A549 (cell line): ENCODE data around the gene TRIM25. TPM values are rescaled to one million over a fixed set of nuclear protein-coding genes. Genes with fewer than 3 reads are reported as not detected.

ENCODE experiments used
- ATAC-seq, 2 experiments: fragments of 200-7000 bp in 1 of 2; fragments of >200 bp in 1 of 2; cut with Nextera tagmentation in 1 of 2; cut with Tn5 transposase in 1 of 2; 3 replicates each; pipeline versions ENCODE4 v1.8.0 to v1.9.1; 2018 to 2020; ENCODE audit warnings: mild to moderate bottlenecking in 1 of 2, moderate library complexity in 1 of 2
- CTCF ChIA-PET: fragments of 300-600 bp; sonication (Branson Sonifier 250); formaldehyde crosslinking; extraction: SDS; loops from one replicate; lab custom pipeline; 2021; ENCODE audit warnings: antibody characterized with exemption, inconsistent platforms; lab: Yijun Ruan, JAX
- POLR2A ChIA-PET: fragments of 350-600 bp; formaldehyde crosslinking; extraction: SDS; loops from one replicate; lab custom pipeline; 2021; ENCODE audit warnings: antibody characterized with exemption, inconsistent platforms; lab: Yijun Ruan, JAX
- DNase-seq, 2 experiments: peaks; one replicate each; pipeline versions ENCODE4 v3.0.0 to v3.0.0-alpha.2; 2011 to 2016; ENCODE audit warnings: low read depth in 1 of 2, low spot score in 1 of 2
- FAIRE-seq: peaks from 2 replicates; lab custom pipeline; 2011; peaks lifted over from hg19 to GRCh38; lab: Jason Lieb, UNC
- H3K27ac ChIP-seq, 2 experiments: fragments of >200 bp; sonication (Bioruptor Twin); formaldehyde crosslinking; 3 replicates each; pipeline ENCODE4 v1.5.1; 2016 to 2017
- H3K4me1 ChIP-seq: fragments of >200 bp; sonication (Bioruptor Twin); formaldehyde crosslinking; 3 replicates; pipeline ENCODE4 v1.6.1; 2016
- H3K4me2 ChIP-seq: fragments of >200 bp; sonication (Bioruptor Twin); formaldehyde crosslinking; 3 replicates; pipeline ENCODE4 v1.6.1; 2016
- H3K4me3 ChIP-seq: fragments of >200 bp; sonication (Bioruptor Twin); formaldehyde crosslinking; 3 replicates; pipeline ENCODE4 v1.5.1; 2016
- H3K9me3 ChIP-seq: fragments of >200 bp; sonication (Bioruptor Twin); formaldehyde crosslinking; 3 replicates; pipeline ENCODE4 v1.6.1; 2016
- CHD2 ChIP-seq: fragments of 150-350 bp; IDR thresholded peaks from 2 replicates; pipeline ENCODE4 v1.6.1; 2014; ENCODE audit warnings: low read length; ENCODE audit not compliant: partially characterized antibody
- CTCF ChIP-seq: fragments of >200 bp; sonication (Bioruptor Twin); formaldehyde crosslinking; IDR thresholded peaks from 3 replicates; pipeline ENCODE4 v1.5.1; 2016
- ESRRA ChIP-seq: fragments of 150-350 bp; IDR thresholded peaks from 2 replicates; pipeline ENCODE4 v1.6.1; 2014; ENCODE audit warnings: mild to moderate bottlenecking, low read length, borderline replicate concordance
- FOSL2 ChIP-seq, 2 experiments: fragments of 450-650 bp in 1 of 2; fragments of >200 bp in 1 of 2; sonication (Bioruptor Twin) in 1 of 2; formaldehyde crosslinking; IDR thresholded peaks; 2 replicates each; pipeline versions ENCODE4 v1.5.0 to v1.6.1; 2016 to 2020; ENCODE audit warnings: mild to moderate bottlenecking in 1 of 2, moderate library complexity in 1 of 2
- FOXS1 ChIP-seq: fragments of 250-450 bp; sonication (Bioruptor Pico); IDR thresholded peaks from 2 replicates; pipeline ENCODE4 v1.5.0; 2020; ENCODE audit warnings: mild to moderate bottlenecking, moderate library complexity
- GATA3 ChIP-seq: IDR thresholded peaks from 2 replicates; pipeline ENCODE4 v1.6.1; 2012; ENCODE audit warnings: borderline replicate concordance
- HES2 ChIP-seq: fragments of >200 bp; sonication (Bioruptor Twin); formaldehyde crosslinking; IDR thresholded peaks from 2 replicates; pipeline ENCODE4 v1.6.1; 2016
- HEYL ChIP-seq: fragments of 250-450 bp; sonication (Bioruptor Pico); IDR thresholded peaks from 2 replicates; pipeline ENCODE4 v1.8.0; 2021; ENCODE audit warnings: mild to moderate bottlenecking, moderate library complexity
- MAFK ChIP-seq: fragments of 450-650 bp; IDR thresholded peaks from 2 replicates; pipeline ENCODE4 v1.6.1; 2014; ENCODE audit not compliant: partially characterized antibody
- MAX ChIP-seq: IDR thresholded peaks from 2 replicates; pipeline ENCODE4 v1.6.1; 2012
- MAZ ChIP-seq: fragments of 150-350 bp; IDR thresholded peaks from 2 replicates; pipeline ENCODE4 v1.6.1; 2014; ENCODE audit warnings: antibody characterized with exemption, low read depth, low read length, borderline replicate concordance
- MYC ChIP-seq: IDR thresholded peaks from 2 replicates; pipeline ENCODE4 v1.6.1; 2012; ENCODE audit warnings: mild to moderate bottlenecking, inconsistent platforms, low read length, improper control_type of control experiment, borderline replicate concordance
- NFE2L2 ChIP-seq: fragments of 150-350 bp; conservative IDR thresholded peaks from 2 replicates; pipeline ENCODE4 v1.6.1; 2014; ENCODE audit warnings: low read length
- NPAS2 ChIP-seq: fragments of 250-450 bp; sonication (Bioruptor Pico); IDR thresholded peaks from 2 replicates; pipeline ENCODE4 v1.8.0; 2022; ENCODE audit warnings: mild to moderate bottlenecking, moderate library complexity, borderline replicate concordance
- NR3C1 ChIP-seq: fragments of >200 bp; sonication (Bioruptor Twin); formaldehyde crosslinking; IDR thresholded peaks from 3 replicates; pipeline ENCODE4 v1.6.1; 2017
- POLR2AphosphoS2 ChIP-seq: conservative IDR thresholded peaks from 2 replicates; pipeline ENCODE4 v1.6.1; 2012; ENCODE audit warnings: low read length, improper control_type of control experiment, inconsistent platforms
- RARB ChIP-seq: fragments of 250-450 bp; sonication (Bioruptor Pico); IDR thresholded peaks from 2 replicates; pipeline ENCODE4 v1.8.0; 2021; ENCODE audit warnings: mild to moderate bottlenecking, moderate library complexity
- SMC3 ChIP-seq: fragments of >200 bp; sonication (Bioruptor Twin); formaldehyde crosslinking; IDR thresholded peaks from 3 replicates; pipeline ENCODE4 v1.6.1; 2018; ENCODE audit warnings: inconsistent platforms
- WGBS: methylation state at CpG from one replicate; pipeline ENCODE4 v1.1.6; 2017; ENCODE audit errors: missing lambda C conversion rate; 5-methylcytosine and 5-hydroxymethylcytosine counted together
- polyA plus RNA-seq, 4 experiments: library from polyadenylated mRNA; depleted of rRNA in 3 of 4; stranded (reverse); fragments of >200 nt; fragmentation: RNase III in 1 of 4; extraction: RNeasy Plus Mini Kit Qiagen cat#74134 plus additional on column Dnase treatment in 1 of 4; gene quantifications; 2 replicates in 3 of 4; 3 replicates in 1 of 4; pipeline ENCODE4 v1.2.3, GENCODE V29; 2011 to 2017
- TF ChIP-seq, protein P1 (sequence below): IDR thresholded peaks from 2 replicates; pipeline ENCODE4 v1.6.1; 2012

Gene TRIM25
- polyA plus RNA-seq, 2 of the 4 experiments (the other 2 are of a cell fraction), result 38.3 to 65.4 TPM

DNA sequence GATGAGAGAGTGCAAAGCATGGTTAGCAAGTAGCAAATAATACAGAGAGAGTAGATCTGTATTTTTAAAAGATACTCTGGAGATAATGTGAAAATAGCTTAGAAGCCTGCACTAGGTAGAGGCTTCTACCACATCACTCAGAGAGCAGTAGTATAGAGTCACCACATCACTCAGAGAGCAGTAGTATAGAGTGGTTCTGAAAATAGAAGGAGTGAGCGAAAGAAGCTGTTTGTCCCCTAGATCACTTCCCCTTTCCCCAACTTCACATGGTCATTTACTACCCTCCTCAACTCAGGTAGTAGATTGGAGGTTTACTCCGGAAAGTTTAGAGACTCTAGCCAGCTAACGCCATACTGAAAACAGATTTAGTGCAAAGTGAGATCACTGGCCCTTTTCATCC is 62.8 kb downstream of the TRIM25 start:
- 72% methylated on average over 3 of the region's 3 CpGs for WGBS
- no peaks in the 10 kb centered on the region for H3K4me1 ChIP-seq
- no peaks in the 10 kb centered on the region for H3K9me3 ChIP-seq
- no peak overlapping the region for H3K27ac ChIP-seq
- CTCF ChIA-PET, result interaction anchor here (0.8 to 1.8 kb wide), 6 partner anchors 16 to 110 kb away, joined by 3 to 5 read pairs (median 4); partner anchors contain the start of gene COIL
- POLR2A ChIA-PET, result no interaction called here
- H3K4me3 ChIP-seq, result no peak overlapping the region
- H3K4me2 ChIP-seq, result no peak overlapping the region
- 0 out of 6 replicates have a peak, but pooled peaks of 1 of the 2 experiments have one; percentile 39 for ATAC-seq
- no peak for FAIRE-seq
- DNase-seq, result no peak
- TF ChIP-seq, protein P1, sequence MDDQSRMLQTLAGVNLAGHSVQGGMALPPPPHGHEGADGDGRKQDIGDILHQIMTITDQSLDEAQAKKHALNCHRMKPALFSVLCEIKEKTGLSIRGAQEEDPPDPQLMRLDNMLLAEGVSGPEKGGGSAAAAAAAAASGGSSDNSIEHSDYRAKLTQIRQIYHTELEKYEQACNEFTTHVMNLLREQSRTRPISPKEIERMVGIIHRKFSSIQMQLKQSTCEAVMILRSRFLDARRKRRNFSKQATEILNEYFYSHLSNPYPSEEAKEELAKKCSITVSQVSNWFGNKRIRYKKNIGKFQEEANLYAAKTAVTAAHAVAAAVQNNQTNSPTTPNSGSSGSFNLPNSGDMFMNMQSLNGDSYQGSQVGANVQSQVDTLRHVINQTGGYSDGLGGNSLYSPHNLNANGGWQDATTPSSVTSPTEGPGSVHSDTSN, result no peak
- TF ChIP-seq CHD2, result no peak
- TF ChIP-seq NFE2L2, result no peak
- TF ChIP-seq GATA3, result no peak
- TF ChIP-seq FOXS1 (CRISPR knock-in tag), result no peak

GRCh38 chr17:56850591-56850990 is 63.3 kb downstream of the TRIM25 start:
- Histone ChIP-seq H3K4me2 (no peak overlapping the region), H3K9me3 (no peaks in the 10 kb centered on the region), H3K4me1 (no peaks in the 10 kb centered on the region), H3K27ac (no peak overlapping the region), H3K4me3 (no peak overlapping the region)
- WGBS, result 94% methylated on average over 2 of the region's 2 CpGs
- ChIA-PET POLR2A (no interaction called here), CTCF (interaction anchor here (0.8 to 1.8 kb wide), 6 partner anchors 9 to 110 kb away, joined by 3 to 5 read pairs (median 4); partner anchors contain the start of gene COIL)
- ATAC-seq (no peak), DNase-seq (no peak), FAIRE-seq (no peak)
- TF ChIP-seq MAFK (peak; percentile 80), MAZ (no peak)

DNA sequence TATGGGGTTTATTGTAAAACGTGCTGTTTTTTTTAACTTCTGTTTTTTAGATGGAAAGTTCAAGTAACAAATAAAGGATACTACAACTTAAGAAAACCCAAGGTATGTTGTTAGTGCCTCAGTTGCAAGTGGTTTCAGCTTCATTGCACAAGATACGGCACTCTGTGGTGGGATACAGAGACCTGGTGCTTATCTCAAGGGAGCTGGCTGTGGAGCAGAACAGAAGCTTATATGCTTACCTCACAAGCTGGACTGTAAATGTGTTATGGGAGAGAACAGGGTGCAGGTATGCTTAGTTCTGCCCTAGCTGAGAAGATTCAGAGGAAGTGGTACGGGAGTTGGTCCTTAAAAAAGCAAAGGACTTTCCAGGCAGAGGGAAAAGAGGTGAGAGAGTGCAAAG is 64.7 kb downstream of the TRIM25 start:
- CTCF ChIA-PET, result interaction anchor here (1.1 kb wide), 1 partner anchor 20 kb away, joined by 3 read pairs; no protein-coding TSS in a partner anchor
- H3K4me1 ChIP-seq, result no peaks in the 10 kb centered on the region
- TF ChIP-seq MAX (no peak), ESRRA (no peak), NPAS2 (CRISPR knock-in tag) (no peak), MAZ (no peak), POLR2AphosphoS2 (no peak), SMC3 (no peak), HES2 (no peak), HEYL (CRISPR knock-in tag) (no peak), NR3C1 (no peak), RARB (CRISPR knock-in tag) (no peak), MYC (no peak), CTCF (no peak), FOSL2 (IDR thresholded peaks at IDR 0.05) (no peak), FOSL2 (CRISPR knock-in tag; IDR thresholded peaks at IDR 0.05) (no peak)
- H3K27ac ChIP-seq, result no peak overlapping the region
- H3K4me2 ChIP-seq, result no peak overlapping the region
- WGBS, result 57% methylated on average over 3 of the region's 3 CpGs
- no peak overlapping the region for H3K4me3 ChIP-seq
- H3K9me3 ChIP-seq, result no peaks in the 10 kb centered on the region
- POLR2A ChIA-PET, result no interaction called here
- DNase-seq (no peak), FAIRE-seq (no peak), ATAC-seq (no peak)
